Urinary bladder (tissue), 4 donors: ENCODE results near the gene ADH4. TPM values are rescaled to one million over a fixed set of nuclear protein-coding genes. Genes with fewer than 3 reads are reported as not detected.
"Not testable (repeated sequence)": the region's sequence is repeated elsewhere in the genome, so short reads cannot be mapped to it uniquely, and the experiment has no call there.

Experiments used
- DNase-seq: peaks from one replicate; pipeline ENCODE4 v3.0.0-alpha.2; 2015; ENCODE audit errors: extremely low spot score
- H3K27ac ChIP-seq: one replicate; pipeline ENCODE4 v1.5.1; 2013; ENCODE audit warnings: low read depth, mild to moderate bottlenecking, moderate library complexity
- H3K36me3 ChIP-seq: one replicate; pipeline ENCODE4 v1.6.1; 2013; ENCODE audit warnings: mild to moderate bottlenecking, moderate library complexity; ENCODE audit not compliant: insufficient read depth
- H3K4me1 ChIP-seq: one replicate; pipeline ENCODE4 v1.6.1; 2013; ENCODE audit warnings: mild to moderate bottlenecking, moderate library complexity; ENCODE audit not compliant: insufficient read depth
- H3K4me3 ChIP-seq: one replicate; pipeline ENCODE4 v1.5.1; 2013; ENCODE audit warnings: low read depth, low read length
- WGBS: extraction: QIAGEN DNeasy Blood & Tissue Kit; methylation state at CpG from one replicate; pipeline ENCODE4 v1.1.7; 2013; 5-methylcytosine and 5-hydroxymethylcytosine counted together
- polyA plus RNA-seq: library from polyadenylated mRNA; stranded (reverse); fragments of 200-250 nt; gene quantifications from one replicate; pipeline ENCODE4 v1.2.3, GENCODE V29; 2013
- total RNA-seq: library from RNA; depleted of rRNA; stranded (reverse); fragments of >200 nt; gene quantifications from one replicate; pipeline ENCODE4 v1.2.3, GENCODE V29; 2014
- donor health status: healthy with polysubstance abuse.
- donor health status: healthy.

The ADH4 gene
- total and polyA plus RNA-seq, 2 donors, result 0.22 TPM; not detected in 1

GRCh38 chr4:99084595-99084994 lies 59.5 kb downstream of the ADH4 start:
- Histone ChIP-seq H3K4me3 (no peak overlapping the region), H3K36me3 (peaks cover 5% of the 10 kb centered on the region), H3K27ac (no peak overlapping the region), H3K4me1 (no peaks in the 10 kb centered on the region)
- DNase-seq, result no peak
- WGBS, result 88% methylated on average over 2 of the region's 2 CpGs

- Histone ChIP-seq H3K36me3 (peaks cover 5% of the 10 kb centered on the region), H3K4me3 (no peak overlapping the region), H3K4me1 (no peaks in the 10 kb centered on the region), H3K27ac (no peak overlapping the region)
- no peak for DNase-seq
- 90% methylated on average over 5 of the region's 5 CpGs for WGBS
These were observed 61.9 kb downstream of the ADH4 start for GRCh38 chr4:99082192-99082591.

GRCh38 chr4:99080869-99081268 lies 63.2 kb downstream of the ADH4 start:
- H3K4me1 ChIP-seq, H3K4me3 ChIP-seq, H3K36me3 ChIP-seq, DNase-seq, H3K27ac ChIP-seq: not testable (repeated sequence)
- 67% methylated on average over 6 of the region's 6 CpGs for WGBS

GRCh38 chr4:99079625-99080295 lies 64.3 kb downstream of the ADH4 start:
- Histone ChIP-seq H3K4me1 (no peaks in the 10 kb centered on the region), H3K36me3 (peaks cover 13% of the 10 kb centered on the region), H3K4me3 (no peak overlapping the region), H3K27ac (no peak overlapping the region)
- WGBS, result 63% methylated on average over 5 of the region's 5 CpGs
- DNase-seq, result no peak

- Histone ChIP-seq H3K36me3 (peaks cover 11% of the 10 kb centered on the region), H3K4me1 (no peaks in the 10 kb centered on the region), H3K4me3 (no peak overlapping the region), H3K27ac (no peak overlapping the region)
- no peak for DNase-seq
- WGBS, result 73% methylated on average over 5 of the region's 5 CpGs
These were observed 65.0 kb downstream of the ADH4 start for GRCh38 chr4:99078931-99079624.

GRCh38 chr4:99078336-99078735 lies 65.8 kb downstream of the ADH4 start:
- no peak for DNase-seq
- Histone ChIP-seq H3K36me3 (peaks cover 13% of the 10 kb centered on the region), H3K4me1 (no peaks in the 10 kb centered on the region), H3K4me3 (no peak overlapping the region), H3K27ac (no peak overlapping the region)
- WGBS, result 91% methylated on average over 5 of the region's 5 CpGs

GRCh38 chr4:99077177-99077576 lies 66.9 kb downstream of the ADH4 start:
- 76% methylated on average over 4 of the region's 4 CpGs for WGBS
- H3K4me1 ChIP-seq, result no peaks in the 10 kb centered on the region
- H3K27ac ChIP-seq, result no peak overlapping the region
- no peak for DNase-seq
- peaks cover 10% of the 10 kb centered on the region for H3K36me3 ChIP-seq
- H3K4me3 ChIP-seq, result no peak overlapping the region

- Histone ChIP-seq H3K36me3 (peaks cover 10% of the 10 kb centered on the region), H3K4me1 (no peaks in the 10 kb centered on the region), H3K27ac (no peak overlapping the region), H3K4me3 (no peak overlapping the region)
- 92% methylated on average over 5 of the region's 5 CpGs for WGBS
- DNase-seq, result no peak
These were observed 67.7 kb downstream of the ADH4 start for GRCh38 chr4:99076292-99076976.

- Histone ChIP-seq H3K4me1 (no peaks in the 10 kb centered on the region), H3K36me3 (peaks cover 10% of the 10 kb centered on the region), H3K4me3 (no peak overlapping the region), H3K27ac (no peak overlapping the region)
- 96% methylated on average over 7 of the region's 7 CpGs for WGBS
- no peak for DNase-seq
These were observed 69.3 kb downstream of the ADH4 start for GRCh38 chr4:99074816-99075215.

Other genes starting within 250 kb of the ADH4 start
- gene EIF4E, start 215.2 kb downstream of the ADH4 start, total RNA-seq, result 143 TPM
- gene EIF4E, start 215.2 kb downstream of the ADH4 start, polyA plus RNA-seq, result 48.9 TPM
- gene METAP1, start 148.6 kb downstream of the ADH4 start, total RNA-seq, result 38.5 TPM
- 45.7 TPM for gene METAP1, start 148.6 kb downstream of the ADH4 start, polyA plus RNA-seq
- 165 TPM for gene ADH5, start 55.5 kb downstream of the ADH4 start, total RNA-seq
- gene ADH5, start 55.5 kb downstream of the ADH4 start, polyA plus RNA-seq, result 297 TPM
- gene ADH6, start 74.9 kb upstream of the ADH4 start, total RNA-seq, result 0.05 TPM
- 0.28 TPM for gene ADH6, start 74.9 kb upstream of the ADH4 start, polyA plus RNA-seq
- not detected for gene ADH1A, start 146.7 kb upstream of the ADH4 start, total RNA-seq
- 0.08 TPM for gene ADH1A, start 146.7 kb upstream of the ADH4 start, polyA plus RNA-seq
- gene ADH1B, start 177.1 kb upstream of the ADH4 start, total RNA-seq, result 97.0 TPM
- gene ADH1B, start 177.1 kb upstream of the ADH4 start, polyA plus RNA-seq, result 864 TPM
- gene ADH1C, start 208.4 kb upstream of the ADH4 start, total RNA-seq, result 4.7 TPM
- 10.8 TPM for gene ADH1C, start 208.4 kb upstream of the ADH4 start, polyA plus RNA-seq